Measurements from ENCODE around the gene RSBN1L. TPM values are rescaled to one million over a fixed set of nuclear protein-coding genes. Genes with fewer than 3 reads are reported as not detected.
"Not testable (repeated sequence)": the region's sequence is repeated elsewhere in the genome, so short reads cannot be mapped to it uniquely, and the experiment has no call there.

Gene RSBN1L
- 1 to 10 TPM; 7.5 to 7.9 TPM for total RNA-seq

DNA sequence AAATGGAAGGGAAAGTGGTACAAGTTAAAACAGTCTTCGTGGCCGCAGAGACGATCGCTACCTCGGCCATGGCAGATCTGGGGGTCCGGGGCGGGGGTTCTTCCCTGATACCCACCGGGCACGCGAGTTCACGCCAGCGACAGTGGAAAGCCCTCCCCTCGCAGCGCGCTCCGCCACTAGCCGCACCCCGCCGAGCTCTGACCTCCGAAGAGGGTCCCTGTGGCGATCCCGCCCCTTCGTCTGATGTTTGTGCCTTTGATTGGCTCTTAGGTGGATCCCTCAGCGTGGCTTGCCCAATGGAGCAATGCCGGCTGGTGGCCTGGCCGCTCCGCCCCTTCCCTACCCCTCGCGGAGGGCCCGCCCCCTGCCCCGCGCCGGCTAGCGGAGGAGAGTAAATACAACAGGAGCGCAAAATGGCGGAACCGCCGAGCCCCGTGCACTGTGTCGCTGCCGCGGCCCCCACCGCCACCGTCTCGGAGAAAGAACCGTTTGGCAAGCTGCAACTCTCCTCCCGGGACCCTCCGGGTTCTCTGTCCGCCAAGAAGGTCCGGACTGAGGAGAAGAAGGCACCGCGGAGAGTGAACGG, at the start of gene RSBN1L:
Gene RSBN1L (plus strand): TSS at position 403 of the 586 bp plus-strand sequence. CDS start 11 bp downstream, at position 414.
- DNase-seq (ENCODE audit: low spot score), result peak; percentile 99
- TF ChIP-seq, protein P1, sequence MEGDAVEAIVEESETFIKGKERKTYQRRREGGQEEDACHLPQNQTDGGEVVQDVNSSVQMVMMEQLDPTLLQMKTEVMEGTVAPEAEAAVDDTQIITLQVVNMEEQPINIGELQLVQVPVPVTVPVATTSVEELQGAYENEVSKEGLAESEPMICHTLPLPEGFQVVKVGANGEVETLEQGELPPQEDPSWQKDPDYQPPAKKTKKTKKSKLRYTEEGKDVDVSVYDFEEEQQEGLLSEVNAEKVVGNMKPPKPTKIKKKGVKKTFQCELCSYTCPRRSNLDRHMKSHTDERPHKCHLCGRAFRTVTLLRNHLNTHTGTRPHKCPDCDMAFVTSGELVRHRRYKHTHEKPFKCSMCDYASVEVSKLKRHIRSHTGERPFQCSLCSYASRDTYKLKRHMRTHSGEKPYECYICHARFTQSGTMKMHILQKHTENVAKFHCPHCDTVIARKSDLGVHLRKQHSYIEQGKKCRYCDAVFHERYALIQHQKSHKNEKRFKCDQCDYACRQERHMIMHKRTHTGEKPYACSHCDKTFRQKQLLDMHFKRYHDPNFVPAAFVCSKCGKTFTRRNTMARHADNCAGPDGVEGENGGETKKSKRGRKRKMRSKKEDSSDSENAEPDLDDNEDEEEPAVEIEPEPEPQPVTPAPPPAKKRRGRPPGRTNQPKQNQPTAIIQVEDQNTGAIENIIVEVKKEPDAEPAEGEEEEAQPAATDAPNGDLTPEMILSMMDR (IDR thresholded peaks at IDR 0.05), result peak in 1 of 2 donors; percentile 41
- peak within 1 kb of the TSS; percentile 98 to 99 for H3K27ac ChIP-seq
- no peaks in the 10 kb centered on the region for H3K9me3 ChIP-seq
- H3K4me1 ChIP-seq, result peaks cover 0 to 54% of the 10 kb centered on the region in 2 donors
- no peaks in the 10 kb centered on the region for H3K27me3 ChIP-seq
- peak within 1 kb of the TSS; percentile 91 to 99 for H3K4me3 ChIP-seq
- no peaks in the 10 kb centered on the region for H3K36me3 ChIP-seq

DNA sequence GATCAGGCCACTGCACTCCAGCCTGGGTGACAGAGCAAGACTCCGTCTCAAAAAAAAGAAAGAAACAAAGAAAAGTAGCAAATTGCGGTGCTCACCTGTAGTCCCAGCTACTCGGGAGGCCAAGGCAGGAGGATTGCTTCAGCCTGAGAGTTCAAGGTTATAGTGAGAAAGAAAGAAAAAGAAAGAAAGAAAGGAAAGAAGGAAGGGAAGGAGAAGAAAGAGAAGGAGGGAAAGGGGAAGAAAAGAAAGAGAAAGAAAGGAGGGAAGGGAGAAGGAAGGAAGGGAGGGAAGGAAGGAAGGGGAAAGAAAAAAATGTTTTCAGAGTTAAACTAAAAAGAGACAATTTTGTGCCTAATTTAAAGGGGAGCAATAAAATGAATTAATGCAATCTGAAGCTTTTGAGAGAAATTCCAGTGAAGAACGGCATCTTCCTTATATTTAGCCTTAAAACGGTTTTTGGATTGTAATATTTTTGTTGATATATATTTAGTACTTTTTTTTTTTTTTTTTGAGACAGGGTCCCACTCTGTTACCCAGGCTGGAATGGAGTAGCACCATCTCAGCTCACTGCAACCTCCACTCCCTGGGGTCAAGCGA, 47.4 kb upstream of the RSBN1L start:
- DNase-seq (ENCODE audit: low spot score), result no peak
- H3K27me3 ChIP-seq, result no peaks in the 10 kb centered on the region
- no peaks in the 10 kb centered on the region for H3K9me3 ChIP-seq
- H3K4me1 ChIP-seq, result no peaks in the 10 kb centered on the region
- peaks cover 20% of the 10 kb centered on the region for H3K36me3 ChIP-seq
- TF ChIP-seq, protein P1 (IDR thresholded peaks at IDR 0.05), result no peak
- H3K4me3 ChIP-seq, result no peak overlapping the region
- no peak overlapping the region for H3K27ac ChIP-seq

DNA sequence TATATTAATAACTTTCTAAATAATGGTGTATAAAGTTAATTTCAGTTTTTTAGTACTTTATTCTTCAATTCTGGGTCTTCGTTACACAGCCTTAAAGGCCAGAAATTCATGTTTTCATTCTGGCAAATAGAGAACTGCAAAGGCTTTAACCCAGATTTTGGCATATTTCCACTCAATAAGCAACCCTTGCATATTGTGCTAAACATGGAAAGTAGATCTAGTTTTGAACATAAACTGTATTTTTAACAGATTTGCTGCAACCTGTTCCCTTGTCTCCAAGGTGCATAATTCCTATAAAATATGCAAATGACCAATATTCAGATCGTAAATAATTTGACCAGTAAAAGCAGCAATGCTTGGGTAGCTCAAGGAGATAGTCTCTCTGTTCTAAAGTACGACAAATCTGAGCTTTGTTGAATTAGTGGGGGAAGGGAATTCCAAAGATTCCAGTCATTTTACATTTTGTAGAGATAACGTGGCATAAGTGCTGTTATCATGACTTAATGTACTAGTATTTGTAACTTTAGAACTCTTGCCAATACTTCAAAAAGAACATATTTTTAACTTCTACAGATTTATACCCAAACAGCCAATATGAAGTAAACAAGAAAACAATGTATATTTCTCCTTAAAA, 46.4 kb upstream of the RSBN1L start:
- Histone ChIP-seq H3K27ac (no peak overlapping the region), H3K9me3 (no peaks in the 10 kb centered on the region), H3K36me3 (peaks cover 11% of the 10 kb centered on the region), H3K27me3 (no peaks in the 10 kb centered on the region), H3K4me3 (no peak overlapping the region), H3K4me1 (no peaks in the 10 kb centered on the region)
- TF ChIP-seq, protein P1 (IDR thresholded peaks at IDR 0.05), result no peak
- no peak for DNase-seq (ENCODE audit: low spot score)

DNA sequence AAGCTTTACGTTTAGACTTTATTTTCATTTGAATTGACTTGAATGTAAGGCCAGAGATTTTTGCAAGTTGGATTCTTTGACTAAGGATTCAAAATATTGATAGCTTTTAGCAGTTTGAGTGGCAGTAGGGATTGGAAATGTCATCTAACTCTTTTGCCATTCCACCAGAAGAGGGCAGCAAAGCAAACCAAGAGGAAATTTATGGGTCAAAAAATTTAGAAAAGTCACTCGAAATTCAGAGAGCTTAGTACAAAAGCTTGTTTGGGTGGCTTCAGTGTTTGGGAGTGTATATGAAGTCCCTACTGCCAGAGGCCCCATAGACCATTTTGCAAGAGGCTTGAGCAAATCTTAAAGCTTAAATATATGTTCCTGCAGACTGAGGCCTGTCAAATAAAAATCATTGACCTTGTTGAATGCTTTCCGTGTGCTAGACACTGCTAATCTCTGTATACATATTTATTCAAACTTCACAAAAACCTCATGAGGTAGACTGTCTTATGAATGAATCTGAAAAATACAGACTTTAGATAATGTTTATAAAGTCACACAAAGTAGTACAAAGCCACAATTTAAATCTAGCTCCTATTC, 44.6 kb upstream of the RSBN1L start:
- TF ChIP-seq, protein P1 (IDR thresholded peaks at IDR 0.05), result peak; percentile 62 to 77
- H3K4me1 ChIP-seq, result no peaks in the 10 kb centered on the region
- no peak for DNase-seq (ENCODE audit: low spot score)
- no peak overlapping the region for H3K27ac ChIP-seq
- no peak overlapping the region for H3K4me3 ChIP-seq
- H3K9me3 ChIP-seq, result no peaks in the 10 kb centered on the region
- H3K27me3 ChIP-seq, result no peaks in the 10 kb centered on the region
- H3K36me3 ChIP-seq, result peaks cover 13% of the 10 kb centered on the region

DNA sequence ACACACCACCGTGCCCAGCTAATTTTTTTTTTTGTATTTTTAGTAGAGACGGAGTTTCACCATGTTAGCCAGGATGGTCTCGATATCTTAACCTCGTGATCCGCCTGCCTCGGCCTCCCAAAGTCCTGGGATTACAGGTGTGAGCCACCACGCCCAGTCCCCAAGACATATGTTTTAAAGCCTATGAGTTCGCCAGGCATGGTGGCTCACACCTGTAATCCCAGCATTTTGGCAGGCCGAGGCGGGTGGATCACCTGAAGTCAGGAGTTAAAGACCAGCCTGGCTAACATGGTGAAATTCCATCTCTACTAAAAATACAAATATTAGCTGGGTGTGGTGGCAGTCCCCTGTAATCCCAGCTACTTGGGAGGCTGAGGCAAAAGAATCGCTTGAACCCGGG, 43.4 kb upstream of the RSBN1L start:
- H3K27ac ChIP-seq; H3K27me3 ChIP-seq; H3K9me3 ChIP-seq; H3K4me1 ChIP-seq; H3K4me3 ChIP-seq; DNase-seq (ENCODE audit: low spot score): not testable (repeated sequence)
- peaks cover 20% of the 10 kb centered on the region for H3K36me3 ChIP-seq

DNA sequence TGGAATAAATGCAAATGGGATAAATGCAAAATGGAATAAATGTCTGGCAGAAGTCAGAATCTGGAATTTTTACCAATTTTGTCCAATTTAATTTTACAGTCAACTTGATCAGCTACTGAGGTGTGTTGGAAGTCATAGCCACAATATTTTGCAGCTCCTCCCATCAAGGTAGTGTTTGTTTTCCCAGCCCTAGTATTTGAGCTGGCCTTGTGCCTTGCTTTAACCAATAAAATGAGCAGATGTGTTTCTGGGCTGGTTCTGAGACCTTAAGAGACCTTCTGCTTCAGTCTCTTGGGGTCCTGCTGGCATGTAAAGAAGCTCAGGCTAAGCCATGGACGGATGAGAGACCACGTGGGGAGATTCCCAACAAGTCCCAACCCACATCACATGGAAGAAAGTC, 42.7 kb upstream of the RSBN1L start:
- Histone ChIP-seq H3K4me3 (no peak overlapping the region), H3K27me3 (no peaks in the 10 kb centered on the region), H3K4me1 (no peaks in the 10 kb centered on the region), H3K27ac (no peak overlapping the region), H3K9me3 (no peaks in the 10 kb centered on the region), H3K36me3 (peaks cover 20% of the 10 kb centered on the region)
- DNase-seq (ENCODE audit: low spot score), result no peak
- TF ChIP-seq, protein P1 (IDR thresholded peaks at IDR 0.05), result no peak
